Measurements from ENCODE around the gene USP6NL. TPM values are rescaled to one million over a fixed set of nuclear protein-coding genes. Genes with fewer than 3 reads are reported as not detected.

Gene USP6NL
- total and polyA plus RNA-seq, 2 of the 13 experiments (the other 11 are each of a cell fraction or from before 2014, with no cell fraction given): 10.5 to 22.9 TPM

DNA sequence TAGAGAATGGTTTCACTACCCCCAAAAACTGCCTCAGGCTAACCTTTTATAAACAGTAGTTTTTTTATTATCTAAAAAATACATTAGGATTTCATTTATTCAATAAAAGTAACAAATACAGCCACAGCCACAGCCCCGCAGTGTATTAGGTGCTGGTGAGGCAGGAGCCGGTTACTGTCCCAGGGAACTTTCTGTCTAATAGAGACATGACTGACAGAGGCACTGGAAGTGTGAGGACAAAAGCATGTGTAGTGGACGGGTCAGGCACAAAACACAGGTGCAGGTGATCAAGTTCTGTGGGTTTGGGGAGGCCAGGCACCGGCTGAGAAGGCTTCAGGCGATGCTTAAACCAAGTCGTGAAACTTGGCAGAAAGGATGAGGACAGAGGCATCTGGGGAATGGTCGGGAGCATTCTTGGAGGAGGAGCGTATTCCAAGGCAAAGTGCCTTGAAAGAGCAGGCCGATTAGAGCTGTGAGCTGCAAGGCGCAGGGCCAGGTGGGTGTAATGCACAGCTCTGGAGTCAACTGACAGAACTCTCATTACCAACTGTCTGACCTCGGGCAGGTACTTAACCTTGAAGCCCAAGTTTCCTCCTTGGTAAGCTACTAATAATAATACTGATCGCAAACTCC is 138.2 kb downstream of the USP6NL start:
- Histone ChIP-seq H3K9me3 (ENCODE audit: low read length) (no peaks in the 10 kb centered on the region), H3K4me3 (replicated peaks in 1 of 3; ENCODE audit: insufficient read depth in 1 of 3, low read depth in 2 of 3, low read length in 3 of 3) (no peak overlapping the region), H2AFZ (ENCODE audit: low read length) (no peak overlapping the region), H3K4me2 (ENCODE audit: low read depth, low read length) (no peak overlapping the region), H3K36me3 (replicated peaks in 1 of 2; ENCODE audit: control insufficient read depth in 1 of 2, insufficient read depth in 2 of 2, low read length in 2 of 2) (peaks cover 5 to 39% of the 10 kb centered on the region in 2 experiments), H3K79me2 (ENCODE audit: insufficient read depth, low read length) (no peaks in the 10 kb centered on the region), H3K27me3 (ENCODE audit: control insufficient read depth in 1 of 2, insufficient read depth in 2 of 2, low read length in 2 of 2) (no peaks in the 10 kb centered on the region), H3K27ac (ENCODE audit: extremely low read length, insufficient read depth, low read length) (no peak overlapping the region), H3K4me1 (ENCODE audit: insufficient read depth, low read length) (no peaks in the 10 kb centered on the region), H3K9ac (ENCODE audit: insufficient read depth, low read depth, low read length) (no peak overlapping the region), H4K20me1 (ENCODE audit: insufficient read depth, low read length) (peaks cover 2% of the 10 kb centered on the region; the same call in 1 of the 2 replicates)
- in situ Hi-C loops (cut with HindIII; ENCODE audit: extremely low pct_ligation_motif_present, low pct_unique_long_range_greater_than_20kb) (no loop called here), intact Hi-C loops (cut with micrococcal nuclease; ENCODE audit: unreplicated experiment) (no loop called here)
- TF ChIP-seq KDM2A (CRISPR knock-in tag; IDR thresholded peaks at IDR 0.05; ENCODE audit: borderline replicate concordance, low read depth) (no peak), GZF1 (CRISPR knock-in tag; IDR thresholded peaks at IDR 0.05) (no peak), YEATS2 (CRISPR knock-in tag; IDR thresholded peaks at IDR 0.05; ENCODE audit: borderline replicate concordance) (no peak), MTA1 (CRISPR knock-in tag; IDR thresholded peaks at IDR 0.05; ENCODE audit: borderline replicate concordance) (no peak), ISX (CRISPR knock-in tag; conservative IDR thresholded peaks at IDR 0.05) (no peak), JDP2 (CRISPR knock-in tag; IDR thresholded peaks at IDR 0.05; ENCODE audit: borderline replicate concordance) (no peak), RBM22 (optimal IDR thresholded peaks at IDR 0.05; ENCODE audit: low read length) (peak; percentile 22), JUNB (CRISPR knock-in tag; IDR thresholded peaks at IDR 0.05; ENCODE audit: borderline replicate concordance) (no peak)
- ChIA-PET CTCF (ENCODE audit: low intra/inter-chr PET ratio, low total read pairs) (no interaction called here), POLR2A (no interaction called here)
- no peak for FAIRE-seq
- WGBS (ENCODE audit: low lambda C conversion rate): 92% methylated on average over 12 of the region's 12 CpGs
- no peak for ATAC-seq
- DNase-seq (ENCODE audit: low spot score): no peak
- BruUV-seq (replicated peaks): no TSS peak

Measured in HepG2 (cell line).